H1 (cell line): ENCODE measurements around the gene KHDRBS2.

Experiments
- CREB1 ChIP-seq: IDR thresholded peaks from 2 replicates; pipeline ENCODE4 v1.6.1; 2012; ENCODE audit warnings: inconsistent platforms
- CTCF ChIP-seq, 3 experiments: IDR thresholded peaks; 1 replicate in 2 of 3; 2 replicates in 1 of 3; pipeline versions ENCODE4 v1.5.1 to v1.6.1; 2011; ENCODE audit warnings: low read length in 3 of 3, mild to moderate bottlenecking in 3 of 3, inconsistent platforms in 2 of 3, low read depth in 1 of 3, moderate library complexity in 1 of 3; ENCODE audit not compliant: insufficient read depth in 1 of 3; ENCODE audit errors: control extremely low read depth in 1 of 3
- EP300 ChIP-seq, 2 experiments: IDR thresholded peaks; 1 replicate in 1 of 2; 2 replicates in 1 of 2; pipeline ENCODE4 v1.6.1; 2011 to 2012; ENCODE audit warnings: low read depth in 2 of 2, low read length in 2 of 2, mild to moderate bottlenecking in 2 of 2, borderline replicate concordance in 1 of 2, inconsistent platforms in 1 of 2, moderate library complexity in 1 of 2
- FOSL1 ChIP-seq: IDR thresholded peaks from 2 replicates; pipeline ENCODE4 v1.6.1; 2011; ENCODE audit warnings: mild to moderate bottlenecking, low read depth, low read length, moderate library complexity; ENCODE audit not compliant: insufficient read depth
- POLR2AphosphoS5 ChIP-seq: IDR thresholded peaks from 2 replicates; pipeline ENCODE4 v1.6.1; 2011; ENCODE audit warnings: low read depth, low read length
- RAD21 ChIP-seq, 2 experiments: IDR thresholded peaks in 1 of 2; conservative IDR thresholded peaks in 1 of 2; 2 replicates each; pipeline ENCODE4 v1.6.1; 2011; ENCODE audit warnings: low read depth in 2 of 2, low read length in 2 of 2, improper control_type of control experiment in 1 of 2, inconsistent platforms in 1 of 2, mild to moderate bottlenecking in 1 of 2, moderate library complexity in 1 of 2
- TAF1 ChIP-seq: IDR thresholded peaks from 2 replicates; pipeline ENCODE4 v1.6.1; 2011; ENCODE audit warnings: mild to moderate bottlenecking, low read depth, low read length
- TF ChIP-seq, protein P1 (sequence below): IDR thresholded peaks from 2 replicates; pipeline ENCODE4 v1.6.1; 2012; ENCODE audit warnings: low read length, inconsistent platforms

- TF ChIP-seq, protein P1, sequence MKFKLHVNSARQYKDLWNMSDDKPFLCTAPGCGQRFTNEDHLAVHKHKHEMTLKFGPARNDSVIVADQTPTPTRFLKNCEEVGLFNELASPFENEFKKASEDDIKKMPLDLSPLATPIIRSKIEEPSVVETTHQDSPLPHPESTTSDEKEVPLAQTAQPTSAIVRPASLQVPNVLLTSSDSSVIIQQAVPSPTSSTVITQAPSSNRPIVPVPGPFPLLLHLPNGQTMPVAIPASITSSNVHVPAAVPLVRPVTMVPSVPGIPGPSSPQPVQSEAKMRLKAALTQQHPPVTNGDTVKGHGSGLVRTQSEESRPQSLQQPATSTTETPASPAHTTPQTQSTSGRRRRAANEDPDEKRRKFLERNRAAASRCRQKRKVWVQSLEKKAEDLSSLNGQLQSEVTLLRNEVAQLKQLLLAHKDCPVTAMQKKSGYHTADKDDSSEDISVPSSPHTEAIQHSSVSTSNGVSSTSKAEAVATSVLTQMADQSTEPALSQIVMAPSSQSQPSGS: no peak
- no peak for TF ChIP-seq POLR2AphosphoS5
- TF ChIP-seq TAF1: no peak
- no peak for TF ChIP-seq FOSL1
- no peak for TF ChIP-seq CTCF (IDR thresholded peaks at IDR 0.05; ENCODE audit: control extremely low read depth in 1 of 3, insufficient read depth in 1 of 3, low read depth in 1 of 3, low read length in 3 of 3)
- no peak for TF ChIP-seq EP300 (IDR thresholded peaks at IDR 0.05; ENCODE audit: borderline replicate concordance in 1 of 2, low read depth in 2 of 2, low read length in 2 of 2)
- TF ChIP-seq RAD21 (IDR thresholded peaks at IDR 0.05 in 1 of 2, conservative IDR thresholded peaks at IDR 0.05 in 1 of 2; ENCODE audit: low read depth in 2 of 2, low read length in 2 of 2): no peak
- TF ChIP-seq CREB1: no peak
Measured at GRCh38 chr6:62129127-62129526, 156.9 kb downstream of the KHDRBS2 start.
